ENCODE data around the gene ZC3H4.
A peak's percentile ranks its signal among the peaks of the same experiment; 100 is the strongest.

Gene ZC3H4

GRCh38 chr19:47132194-47132852, 18.7 kb upstream of the ZC3H4 start:
- no peak for DNase-seq

DNA sequence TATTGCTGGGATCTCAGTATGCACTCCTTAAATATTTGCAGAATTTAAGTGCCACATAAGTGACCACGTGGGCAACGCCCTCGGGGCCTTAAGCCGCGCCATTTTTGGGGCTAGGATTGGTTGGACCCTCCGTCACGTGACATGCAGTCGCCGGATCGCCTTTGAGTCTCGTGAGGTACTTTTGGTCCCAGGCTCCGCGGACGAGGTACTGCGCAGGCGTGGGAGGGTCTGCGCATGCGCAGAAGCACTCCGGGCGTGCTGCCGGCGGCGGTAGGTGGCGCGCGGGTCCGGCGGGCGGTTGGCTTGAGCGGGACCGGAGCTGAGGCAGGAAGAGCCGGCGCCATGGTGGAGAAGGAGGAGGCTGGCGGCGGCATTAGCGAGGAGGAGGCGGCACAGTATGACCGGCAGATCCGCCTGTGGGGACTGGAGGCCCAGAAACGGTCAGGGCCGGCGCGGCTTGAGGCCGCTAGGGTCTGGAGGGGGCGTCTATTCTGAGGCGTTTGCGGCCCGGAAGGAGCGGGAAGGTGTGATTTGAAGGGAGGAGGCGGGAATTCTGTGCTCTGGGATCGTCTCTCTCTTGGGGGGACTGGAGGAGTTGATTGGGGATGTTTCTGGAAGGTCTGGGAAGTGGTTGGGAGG, 17.1 kb upstream of the ZC3H4 start, which contains the start of gene SAE1:
TSS of gene SAE1 (plus strand) at position 247 of the 639 bp plus-strand sequence. CDS start at position 343, 96 bp downstream.
- peak; percentile 98 to 99 for DNase-seq

GRCh38 chr19:47130120-47130588, 16.6 kb upstream of the ZC3H4 start:
- DNase-seq: no peak

DNA sequence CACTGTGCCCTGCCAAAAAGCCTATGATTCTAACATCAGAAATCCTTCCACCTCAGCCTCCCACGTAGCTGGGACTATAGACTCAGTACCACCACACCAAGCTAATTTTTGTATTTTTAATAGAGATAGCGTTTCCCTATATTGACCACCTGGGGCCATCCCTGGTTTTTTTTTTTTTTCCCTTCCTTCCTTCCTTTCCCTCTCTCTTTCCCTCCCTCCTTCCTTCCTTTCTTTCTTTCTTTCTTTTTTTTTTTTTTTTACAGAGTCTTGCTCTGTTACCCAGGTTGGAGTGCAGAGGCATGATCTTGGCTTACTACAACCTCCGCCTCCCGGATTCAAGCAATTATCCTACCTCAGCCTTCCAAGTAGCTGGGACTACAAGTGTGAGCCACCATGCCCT, 16.0 kb upstream of the ZC3H4 start:
- DNase-seq: no peak

DNA sequence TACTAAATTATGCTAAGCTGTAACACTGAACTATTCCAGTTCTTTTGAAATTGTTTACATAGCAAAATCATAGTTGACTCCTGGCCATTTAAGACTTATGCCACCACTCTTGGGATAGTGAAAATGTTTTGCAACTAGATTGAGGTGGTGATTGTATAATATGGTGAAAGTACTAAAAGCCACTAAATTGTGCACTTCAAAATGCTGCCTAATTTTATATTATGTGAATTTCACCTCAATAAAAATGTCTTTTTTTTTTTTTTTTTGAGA, 12.0 kb upstream of the ZC3H4 start:
- DNase-seq: no peak

- DNase-seq: peak; percentile 60 to 86
Measured at GRCh38 chr19:47124937-47125668, 11.5 kb upstream of the ZC3H4 start.

DNA sequence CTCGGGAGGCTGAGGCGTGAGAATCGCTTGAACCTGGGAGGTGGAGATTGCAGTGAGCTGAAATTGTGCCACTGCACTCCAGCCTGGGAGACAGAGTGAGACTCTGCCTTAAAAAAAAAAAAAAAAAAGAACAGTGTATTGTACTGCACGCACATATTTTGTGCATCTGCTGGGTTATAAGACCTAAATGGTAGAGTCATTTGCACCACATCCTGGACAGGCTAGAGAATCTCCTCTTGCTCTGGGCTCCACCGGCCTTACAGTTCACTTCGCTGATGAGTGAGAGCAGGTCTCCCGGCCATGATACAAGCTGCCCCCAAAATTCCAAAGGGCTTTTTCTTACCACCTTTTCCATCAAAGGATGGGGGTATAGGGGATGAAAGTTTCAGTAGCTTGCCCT, 9.8 kb upstream of the ZC3H4 start:
- no peak for DNase-seq

GRCh38 chr19:47122359-47123335, 9.1 kb upstream of the ZC3H4 start:
- no peak for DNase-seq

DNA sequence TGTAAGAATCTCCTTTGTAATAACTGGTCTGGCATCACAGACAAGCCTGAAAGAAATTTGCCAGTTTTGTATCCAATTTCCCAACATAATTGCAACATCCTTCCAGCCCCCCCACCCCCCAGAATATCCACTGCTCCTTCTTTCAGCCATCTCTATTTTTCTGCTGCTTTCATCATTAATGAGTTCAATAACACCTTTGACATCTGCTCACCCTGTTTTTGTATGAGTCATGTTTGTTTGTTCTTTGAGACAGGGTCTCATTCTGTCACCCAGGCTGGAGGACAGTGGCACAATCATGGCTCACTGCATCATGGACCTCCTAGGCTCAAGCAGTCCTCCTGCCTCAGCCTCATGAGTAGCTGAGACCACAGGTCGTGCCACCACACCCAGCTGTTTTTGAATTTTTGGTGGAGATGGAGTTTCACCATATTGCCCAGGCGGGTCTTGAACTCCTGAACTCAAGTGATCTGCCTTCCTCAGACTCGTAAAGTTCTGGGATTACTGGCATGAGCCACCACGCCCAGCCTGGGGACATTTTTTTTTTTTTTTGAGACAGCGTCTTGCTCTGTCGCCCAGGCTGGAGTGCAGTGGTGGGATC, 7.0 kb upstream of the ZC3H4 start:
- DNase-seq: no peak

- no peak for DNase-seq
Measured at GRCh38 chr19:47113850-47114651, 475 bp upstream of the ZC3H4 start.

DNA sequence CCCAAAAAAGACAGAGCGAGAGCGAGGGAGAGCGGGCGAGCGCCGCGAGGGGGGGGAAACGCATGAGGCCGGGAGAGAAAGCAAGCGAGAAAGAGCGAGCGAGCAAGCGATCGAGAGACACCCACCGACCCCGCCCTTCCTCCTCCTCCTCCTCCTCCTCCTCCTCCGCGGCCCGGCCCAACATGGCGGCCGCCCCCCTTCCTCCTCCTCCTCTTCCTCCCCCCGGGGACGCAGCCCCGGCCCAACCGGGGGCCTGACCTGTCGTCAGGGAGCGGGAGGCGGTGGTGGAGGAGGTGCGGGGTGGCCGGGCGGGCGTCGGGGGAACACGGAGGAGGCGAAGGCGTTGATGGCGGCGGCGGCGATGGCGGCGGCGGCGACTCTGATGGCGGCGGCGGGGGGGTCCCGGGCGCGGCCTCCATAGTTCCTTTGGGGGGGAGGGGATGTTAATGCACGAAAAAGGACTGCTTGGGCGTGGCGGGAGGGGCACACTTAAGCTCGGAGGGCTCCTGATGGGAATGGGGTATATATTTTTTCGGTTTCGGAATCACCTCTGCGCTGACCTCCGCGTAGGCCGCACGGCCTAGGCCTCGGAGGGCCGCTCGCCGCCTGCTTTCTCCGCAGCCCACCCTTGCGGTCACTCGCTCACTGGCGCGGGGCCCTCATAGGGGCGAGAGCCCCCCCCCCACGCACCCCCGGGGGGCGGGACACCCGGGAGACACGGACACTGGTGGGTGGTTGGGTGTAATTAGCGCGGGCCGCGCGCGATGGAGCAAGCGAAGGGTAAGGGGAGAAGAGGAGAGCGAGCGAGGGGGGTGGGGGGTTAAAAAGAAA, 1.2 kb downstream of the ZC3H4 start:
- peak in 1 of 2 experiments; percentile 52 for DNase-seq

GRCh38 chr19:47111682-47112165, 1.9 kb downstream of the ZC3H4 start:
- no peak for DNase-seq

- DNase-seq: no peak
Measured at GRCh38 chr19:47111006-47111621, 2.5 kb downstream of the ZC3H4 start.

GRCh38 chr19:47110521-47111005, 3.0 kb downstream of the ZC3H4 start:
- DNase-seq: no peak

- no peak for DNase-seq
Measured at GRCh38 chr19:47109541-47110375, 3.8 kb downstream of the ZC3H4 start.

GRCh38 chr19:47109177-47109540, 4.4 kb downstream of the ZC3H4 start:
- no peak for DNase-seq

GRCh38 chr19:47107953-47108746, 5.4 kb downstream of the ZC3H4 start:
- no peak for DNase-seq

Data from NCI-H1930 (cell line).